ENCODE results near the gene RBM39.

Gene RBM39

DNA sequence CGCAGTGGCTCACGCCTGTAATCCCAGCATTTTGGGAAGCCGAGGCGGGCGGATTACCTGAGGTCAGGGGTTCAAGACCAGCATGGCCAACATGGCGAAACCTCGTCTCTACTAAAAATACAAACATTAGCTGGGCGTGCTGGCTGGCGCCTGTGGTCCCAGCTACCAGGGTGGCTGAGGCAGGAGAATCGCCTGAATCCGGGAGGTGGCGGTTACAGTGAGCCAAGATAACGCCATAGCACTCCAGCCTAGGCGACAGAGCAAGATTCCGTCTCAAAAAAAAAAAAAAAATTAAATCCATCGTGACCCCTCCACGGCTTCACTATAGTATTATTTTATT is 76.1 kb downstream of the RBM39 start:
- no peak for DNase-seq

DNA sequence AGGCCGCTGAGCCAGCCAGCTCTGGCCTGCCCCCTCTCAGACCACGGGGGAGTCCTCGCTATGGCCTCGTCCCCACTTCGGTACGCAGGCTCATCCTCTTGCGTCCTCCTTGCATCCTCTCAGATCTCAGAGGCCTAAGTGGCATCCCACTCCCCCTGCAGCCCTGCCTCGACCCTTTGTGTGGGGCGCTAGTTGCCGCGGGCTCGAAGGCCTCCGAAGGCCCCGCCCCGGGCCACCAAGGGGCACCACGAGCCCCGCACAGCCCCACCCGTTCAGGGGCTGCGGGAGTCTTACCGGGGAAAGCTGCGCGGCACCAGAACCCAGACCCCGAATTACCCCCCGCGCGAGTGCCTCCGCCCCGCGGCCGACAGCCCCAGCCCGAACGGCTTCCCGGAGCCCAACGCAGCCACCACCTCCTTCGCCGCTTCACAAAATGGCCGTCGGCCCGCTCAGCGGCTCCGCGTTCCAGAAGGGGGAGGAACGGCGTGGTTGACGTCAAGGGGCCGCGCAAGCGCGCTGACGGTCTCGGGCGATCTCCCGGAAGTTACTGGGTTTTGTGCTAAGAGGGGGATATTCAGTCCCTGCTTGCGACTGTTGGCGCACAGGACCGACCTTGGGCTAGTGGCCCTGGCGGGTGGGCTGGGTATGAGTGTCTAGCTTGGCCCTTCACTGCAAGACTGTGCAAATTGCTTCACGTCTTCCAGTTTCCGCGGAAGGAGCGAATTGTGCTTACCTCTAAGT is 77.4 kb downstream of the RBM39 start, which contains the start of the genes CPNE1 and RBM12:
TSS of gene CPNE1 (minus strand) at position 435 of the 741 bp plus-strand sequence. CDS start 31,977 bp downstream, outside the sequence.
TSS of gene RBM12 (minus strand) at position 435 of the 741 bp plus-strand sequence. CDS start 9,578 bp downstream, outside the sequence.
- peak; percentile 93 to 94 for DNase-seq

DNA sequence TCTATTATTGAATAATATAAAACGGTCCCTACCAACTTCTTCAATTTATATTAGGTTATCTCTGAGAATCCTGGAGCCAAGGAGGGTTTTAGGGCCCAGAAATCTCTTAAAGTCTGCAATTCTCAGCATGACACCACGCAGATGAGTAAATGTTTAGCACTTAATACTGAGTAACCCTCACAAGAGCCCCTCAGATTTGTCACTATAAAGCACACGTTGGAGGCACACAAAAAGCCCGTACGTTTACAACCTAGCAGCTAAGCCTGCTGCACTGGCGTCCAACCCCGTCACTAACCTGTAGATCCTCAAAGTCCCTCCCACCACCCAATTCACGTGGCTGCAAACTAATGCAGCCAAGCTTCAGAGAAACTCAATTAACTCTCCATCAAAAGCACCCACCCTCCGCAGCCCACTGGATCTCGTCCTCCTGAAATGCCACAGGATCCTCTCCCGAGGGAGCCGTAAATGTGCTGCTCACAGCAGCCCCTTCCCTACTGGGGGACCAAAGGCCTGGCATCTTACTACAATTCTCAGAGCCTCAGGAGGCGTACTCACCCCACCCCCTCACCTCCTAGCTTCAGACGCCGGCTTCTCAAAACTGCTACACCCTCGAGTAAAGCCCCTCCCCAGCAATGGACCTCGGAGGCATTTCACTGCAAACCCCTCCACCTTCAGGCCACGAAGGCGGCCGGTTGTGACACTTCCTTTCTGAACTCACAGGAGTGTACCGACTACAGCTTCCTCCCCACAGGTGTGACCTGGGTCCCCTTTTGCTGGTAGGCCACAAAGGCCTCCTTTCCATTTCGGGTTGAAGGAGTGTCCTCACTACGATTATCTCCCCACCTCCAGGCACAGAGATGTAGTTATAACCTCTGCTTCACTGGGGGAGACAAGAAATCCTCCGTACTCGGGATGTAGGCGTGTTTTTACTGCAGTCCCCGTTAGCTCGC is 78.3 kb downstream of the RBM39 start:
- peak; percentile 34 to 52 for DNase-seq

DNA sequence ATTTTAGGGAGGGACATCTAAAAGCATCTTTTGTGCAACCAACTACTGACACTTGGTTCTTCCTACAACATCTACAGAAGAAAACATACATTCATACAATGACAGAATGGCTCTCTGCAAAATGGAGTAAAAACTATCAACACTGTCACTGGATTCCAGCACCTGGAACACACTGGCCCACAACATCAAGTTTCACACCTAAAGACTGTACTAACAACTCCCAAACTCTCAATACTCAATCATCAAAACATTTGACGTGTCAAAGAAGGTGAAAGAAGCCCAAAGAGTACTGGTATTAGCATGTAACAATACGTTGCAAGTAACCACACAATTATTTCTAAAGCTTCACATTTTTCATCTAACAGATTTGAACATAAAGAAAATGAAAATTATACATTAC is 79.5 kb downstream of the RBM39 start:
- DNase-seq, result no peak

DNA sequence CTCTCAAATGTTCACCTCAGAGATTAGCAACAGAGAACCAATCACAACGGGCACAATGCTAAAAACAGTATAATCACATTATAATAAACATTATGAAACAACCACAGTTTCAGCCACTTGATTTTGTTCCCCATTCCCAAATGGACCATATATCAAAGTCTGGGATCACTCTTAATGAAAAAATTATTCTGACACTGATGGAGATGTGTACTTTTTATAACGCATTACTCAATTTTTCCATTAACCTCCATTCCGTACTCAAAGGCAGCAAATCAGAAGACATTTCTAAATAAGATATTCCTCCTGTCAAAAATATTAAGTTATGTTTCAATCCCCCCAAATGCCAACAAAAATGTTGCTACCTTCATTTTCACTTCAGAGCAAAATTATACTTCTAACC is 80.2 kb downstream of the RBM39 start:
- no peak for DNase-seq

DNA sequence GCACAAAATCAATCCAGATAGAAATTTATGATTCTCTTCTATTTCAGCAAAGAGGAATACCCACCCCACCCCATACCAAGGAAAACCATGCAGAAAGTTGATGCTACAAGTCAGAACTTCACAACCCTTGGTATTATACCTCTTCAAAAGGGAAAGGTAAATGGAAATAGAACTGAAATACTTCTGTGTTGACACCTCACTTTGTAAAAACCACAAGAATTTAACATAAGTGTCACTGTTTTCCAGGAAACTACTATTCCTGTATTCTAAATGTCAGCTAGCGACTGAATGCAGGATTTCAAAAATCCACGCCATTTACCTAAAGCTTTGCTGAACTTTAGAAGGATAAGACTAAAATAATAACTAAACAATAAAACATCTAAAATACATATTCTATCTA is 81.0 kb downstream of the RBM39 start:
- DNase-seq, result no peak

DNA sequence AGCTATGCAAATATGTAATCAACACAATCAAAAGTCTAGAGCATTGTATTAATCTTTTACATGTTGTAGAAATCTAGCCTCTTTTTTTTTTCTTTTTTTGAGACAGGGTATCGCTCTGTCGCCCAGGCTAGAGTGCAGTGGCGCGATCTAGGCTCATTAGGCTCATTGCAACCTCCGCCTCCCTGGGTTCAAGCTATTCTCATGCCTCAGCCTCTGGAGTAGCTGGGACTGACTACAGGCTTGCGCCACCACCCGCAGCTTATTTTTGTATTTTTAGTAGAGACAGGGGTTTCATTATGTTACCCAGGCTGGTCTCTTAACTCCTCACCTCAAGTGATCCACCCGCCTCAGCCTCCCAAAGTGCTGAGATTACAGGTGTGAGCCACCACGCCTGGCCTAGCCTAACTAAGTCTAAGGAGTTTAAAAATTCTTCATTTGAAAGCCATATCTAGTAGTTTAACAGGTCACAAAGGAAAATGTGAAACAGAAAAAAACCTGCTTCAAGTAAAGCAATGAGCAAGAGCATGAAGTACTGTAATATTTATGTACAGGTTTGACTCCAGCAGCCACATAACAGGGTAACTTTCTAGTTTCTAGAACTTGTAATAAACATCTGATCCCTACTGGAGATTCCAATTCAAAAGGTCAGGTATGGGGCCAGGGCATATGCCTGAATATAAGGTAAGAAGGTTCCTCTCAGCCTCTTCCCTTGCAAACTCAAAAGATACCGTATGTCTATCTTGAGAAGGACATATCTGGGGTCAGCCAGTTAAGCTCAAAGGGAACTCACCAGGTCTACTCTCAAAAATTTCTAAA is 81.7 kb downstream of the RBM39 start:
- no peak for DNase-seq

DNA sequence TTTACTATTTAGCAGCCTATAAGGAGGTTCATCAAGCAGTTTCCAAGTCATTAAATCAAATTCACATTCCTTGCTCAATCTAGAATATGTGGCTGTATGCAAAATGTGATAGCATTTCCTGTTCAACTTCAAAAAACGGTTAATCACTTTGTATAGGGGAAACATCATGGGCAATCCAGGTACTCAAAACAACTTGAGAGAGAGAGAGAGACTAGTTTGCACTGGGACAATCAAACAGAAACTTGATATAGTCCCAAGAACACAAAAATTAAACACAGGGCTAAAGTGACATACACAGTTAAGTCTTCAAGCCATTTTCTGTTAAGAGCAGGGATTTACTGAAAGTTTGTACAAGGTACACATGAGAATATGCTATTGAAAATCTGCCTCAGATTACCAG is 84.8 kb downstream of the RBM39 start:
- DNase-seq, result no peak

DNA sequence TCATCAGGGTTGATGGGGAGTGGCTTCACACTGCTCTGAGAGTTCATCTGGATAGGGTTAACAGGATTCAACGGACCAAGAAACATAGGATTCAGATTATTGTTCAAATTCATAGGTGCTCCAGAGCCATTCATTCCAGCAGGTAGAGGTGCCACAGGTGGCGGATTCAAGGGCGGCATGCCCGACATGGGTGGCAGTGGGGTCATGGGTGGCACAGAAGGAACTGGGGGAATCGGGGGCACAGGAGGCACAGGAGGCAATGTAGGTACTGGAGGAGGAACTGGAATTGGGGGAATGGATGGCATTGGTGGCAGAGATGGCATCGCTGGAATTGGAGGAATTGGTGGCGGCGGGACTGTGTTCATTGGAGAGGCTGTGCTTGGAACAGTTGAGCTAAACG is 87.6 kb downstream of the RBM39 start:
- DNase-seq, result no peak

DNA sequence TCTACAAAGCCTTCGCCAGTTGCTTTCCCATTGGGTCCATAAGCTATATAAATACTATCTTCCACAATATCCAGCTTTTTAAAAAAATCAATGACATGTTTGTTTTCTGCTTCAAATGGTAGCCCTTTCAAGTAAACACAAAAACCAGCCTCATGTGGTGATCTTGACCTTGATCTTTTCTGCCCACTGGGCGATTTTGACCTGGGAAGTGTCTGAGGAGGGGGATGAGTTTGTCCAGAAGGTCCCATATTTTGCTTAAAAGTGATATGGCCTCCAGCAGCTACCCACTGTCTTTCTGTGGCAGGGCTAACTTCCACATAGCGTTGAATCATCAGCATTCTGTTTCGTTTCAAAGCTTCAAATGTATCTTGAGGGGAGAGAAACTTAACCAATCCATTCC is 88.2 kb downstream of the RBM39 start:
- no peak for DNase-seq
